ENCODE data around the gene DCP1B.
A peak's percentile ranks its signal among the peaks of the same experiment; 100 is the strongest.
"Not testable (repeated sequence)": the region's sequence is repeated elsewhere in the genome, so short reads cannot be mapped to it uniquely, and the experiment has no call there.

DCP1B gene

GRCh38 chr12:1974812-1975211 lies 29.4 kb downstream of the DCP1B start:
- no peak for DNase-seq

GRCh38 chr12:1972856-1973317 lies 31.4 kb downstream of the DCP1B start:
- no peak for DNase-seq

GRCh38 chr12:1972260-1972659 lies 32.0 kb downstream of the DCP1B start:
- DNase-seq, result no peak

- no peak for DNase-seq
These were observed 33.8 kb downstream of the DCP1B start for GRCh38 chr12:1970331-1970900.

GRCh38 chr12:1966561-1967226 lies 37.6 kb downstream of the DCP1B start:
- DNase-seq, result no peak

- DNase-seq, result no peak
These were observed 38.3 kb downstream of the DCP1B start for GRCh38 chr12:1965916-1966315.

GRCh38 chr12:1962051-1963020 lies 41.9 kb downstream of the DCP1B start:
- no peak for DNase-seq

- no peak for DNase-seq
These were observed 47.5 kb downstream of the DCP1B start for GRCh38 chr12:1956716-1957115.

GRCh38 chr12:1949771-1950470 lies 54.3 kb downstream of the DCP1B start:
- no peak for DNase-seq

GRCh38 chr12:1948883-1949282 lies 55.4 kb downstream of the DCP1B start:
- no peak for DNase-seq

- no peak for DNase-seq
These were observed 57.2 kb downstream of the DCP1B start for GRCh38 chr12:1947081-1947480.

- DNase-seq, result no peak
These were observed 58.0 kb downstream of the DCP1B start for GRCh38 chr12:1946296-1946695.

GRCh38 chr12:1945502-1945901 lies 58.8 kb downstream of the DCP1B start:
- not testable (repeated sequence) for DNase-seq

GRCh38 chr12:1939801-1940607 lies 64.3 kb downstream of the DCP1B start:
- DNase-seq, result no peak

GRCh38 chr12:1939331-1939730 lies 64.9 kb downstream of the DCP1B start:
- no peak for DNase-seq

GRCh38 chr12:1937481-1938224 lies 66.6 kb downstream of the DCP1B start:
- no peak for DNase-seq

GRCh38 chr12:1936406-1937320 lies 67.6 kb downstream of the DCP1B start:
- peak; percentile 73 for DNase-seq

GRCh38 chr12:1935700-1936378 lies 68.4 kb downstream of the DCP1B start:
- no peak for DNase-seq

GRCh38 chr12:1935242-1935641 lies 69.0 kb downstream of the DCP1B start:
- no peak for DNase-seq

GRCh38 chr12:1934831-1935230 lies 69.4 kb downstream of the DCP1B start:
- DNase-seq, result no peak

All from DMS 273 treated with DMSO at 0.1 percent for 48 hours (cell line).